Measurements from ENCODE around the gene PRSS36. TPM values are rescaled to one million over a fixed set of nuclear protein-coding genes. Genes with fewer than 3 reads are reported as not detected.

PRSS36 gene
- total RNA-seq, 1 experiment from 2014 or later = 0.23 TPM

DNA sequence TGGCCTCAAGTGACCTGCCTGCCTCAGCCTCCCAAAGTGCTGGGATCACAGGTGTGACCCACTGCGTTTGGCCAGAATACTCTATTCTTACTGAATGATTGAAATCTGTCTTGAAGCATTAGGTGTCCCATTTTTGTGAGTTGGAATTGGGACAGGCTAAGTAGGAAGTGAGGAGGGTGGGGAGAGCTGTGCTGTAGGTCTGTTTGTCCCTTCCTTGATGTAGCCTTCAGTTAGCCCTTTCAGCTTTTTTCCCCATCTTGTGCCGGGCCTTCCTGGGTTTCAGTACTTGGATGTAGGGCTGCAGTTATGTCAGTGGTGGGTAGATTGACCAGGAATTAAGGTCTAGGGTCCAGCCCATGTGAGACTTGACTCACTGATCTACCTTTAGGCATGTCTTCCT is 44.0 kb upstream of the PRSS36 start:
- in situ Hi-C loops (cut with HindIII; ENCODE audit: low pct_unique_long_range_greater_than_20kb, low sequenced_read_pairs) (no loop called here), intact Hi-C loops (cut with micrococcal nuclease; ENCODE audit: unreplicated experiment) (no loop called here)

GRCh38 chr16:31192856-31193642 is 43.2 kb upstream of the PRSS36 start:
- intact Hi-C loops (cut with micrococcal nuclease; ENCODE audit: unreplicated experiment) (no loop called here), in situ Hi-C loops (cut with HindIII; ENCODE audit: low pct_unique_long_range_greater_than_20kb, low sequenced_read_pairs) (no loop called here)
- no peak for ATAC-seq
- H3K4me3 ChIP-seq (ENCODE audit: low read depth in 2 of 2, low read length in 2 of 2) = no peak overlapping the region
- ChIA-PET POLR2A (no interaction called here), CTCF (no interaction called here)
- no peak for TF ChIP-seq TCF7L2 (IDR thresholded peaks at IDR 0.05; ENCODE audit: low read depth, low read length)
- no peak for TF ChIP-seq REST (IDR thresholded peaks at IDR 0.05; ENCODE audit: insufficient read depth in 1 of 2, low read depth in 2 of 2, low read length in 1 of 2)
- peaks cover 50% of the 10 kb centered on the region for H3K36me3 ChIP-seq (ENCODE audit: control insufficient read depth, insufficient read depth, low read length)
- H3K4me1 ChIP-seq (ENCODE audit: control insufficient read depth, insufficient read depth, low read length) = no peaks in the 10 kb centered on the region
- no peaks in the 10 kb centered on the region for H3K9me3 ChIP-seq (ENCODE audit: control insufficient read depth, insufficient read depth, low read depth, low read length)
- H3K27ac ChIP-seq (ENCODE audit: low read length) = no peak overlapping the region
- H3K27me3 ChIP-seq (ENCODE audit: control insufficient read depth, insufficient read depth, low read length) = no peaks in the 10 kb centered on the region
- no peak for DNase-seq (ENCODE audit: low read depth, low spot score)
- no TSS peak for BruUV-seq (replicated peaks)

More for the DNA sequence above, 44.0 kb upstream of the PRSS36 start:
- ATAC-seq = no peak
- Histone ChIP-seq H3K27me3 (ENCODE audit: control insufficient read depth, insufficient read depth, low read length) (no peaks in the 10 kb centered on the region), H3K9me3 (ENCODE audit: control insufficient read depth, insufficient read depth, low read depth, low read length) (no peaks in the 10 kb centered on the region), H3K4me3 (ENCODE audit: low read depth in 2 of 2, low read length in 2 of 2) (no peak overlapping the region), H3K27ac (ENCODE audit: low read length) (no peak overlapping the region), H3K36me3 (ENCODE audit: control insufficient read depth, insufficient read depth, low read length) (peaks cover 42% of the 10 kb centered on the region), H3K4me1 (ENCODE audit: control insufficient read depth, insufficient read depth, low read length) (no peaks in the 10 kb centered on the region)
- TF ChIP-seq, protein P1, sequence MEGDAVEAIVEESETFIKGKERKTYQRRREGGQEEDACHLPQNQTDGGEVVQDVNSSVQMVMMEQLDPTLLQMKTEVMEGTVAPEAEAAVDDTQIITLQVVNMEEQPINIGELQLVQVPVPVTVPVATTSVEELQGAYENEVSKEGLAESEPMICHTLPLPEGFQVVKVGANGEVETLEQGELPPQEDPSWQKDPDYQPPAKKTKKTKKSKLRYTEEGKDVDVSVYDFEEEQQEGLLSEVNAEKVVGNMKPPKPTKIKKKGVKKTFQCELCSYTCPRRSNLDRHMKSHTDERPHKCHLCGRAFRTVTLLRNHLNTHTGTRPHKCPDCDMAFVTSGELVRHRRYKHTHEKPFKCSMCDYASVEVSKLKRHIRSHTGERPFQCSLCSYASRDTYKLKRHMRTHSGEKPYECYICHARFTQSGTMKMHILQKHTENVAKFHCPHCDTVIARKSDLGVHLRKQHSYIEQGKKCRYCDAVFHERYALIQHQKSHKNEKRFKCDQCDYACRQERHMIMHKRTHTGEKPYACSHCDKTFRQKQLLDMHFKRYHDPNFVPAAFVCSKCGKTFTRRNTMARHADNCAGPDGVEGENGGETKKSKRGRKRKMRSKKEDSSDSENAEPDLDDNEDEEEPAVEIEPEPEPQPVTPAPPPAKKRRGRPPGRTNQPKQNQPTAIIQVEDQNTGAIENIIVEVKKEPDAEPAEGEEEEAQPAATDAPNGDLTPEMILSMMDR (IDR thresholded peaks at IDR 0.05) = no peak
- peak; percentile 21; the same call in 1 of the 2 replicates for TF ChIP-seq POLR2AphosphoS5 (IDR thresholded peaks at IDR 0.05; ENCODE audit: low read depth, low read length)
- no peak for TF ChIP-seq REST (IDR thresholded peaks at IDR 0.05; ENCODE audit: insufficient read depth in 1 of 2, low read depth in 2 of 2, low read length in 1 of 2)
- TF ChIP-seq SIN3A (IDR thresholded peaks at IDR 0.05; ENCODE audit: borderline replicate concordance, insufficient read depth, low read depth, low read length) = no peak
- no peak for TF ChIP-seq TCF7L2 (IDR thresholded peaks at IDR 0.05; ENCODE audit: low read depth, low read length)
- ChIA-PET POLR2A (interaction anchor here (0.7 kb wide), 1 partner anchor 72 kb away, joined by 3 read pairs; no protein-coding TSS in a partner anchor), CTCF (no interaction called here)
- DNase-seq (ENCODE audit: low read depth, low spot score) = no peak
- BruUV-seq (replicated peaks) = no TSS peak
